GM18505 (cell line): ENCODE data around the gene ITSN1.

Experiments
- ATAC-seq: cut with Tn5 transposase; IDR thresholded peaks from one replicate; pipeline ENCODE4 v1.9.1; 2021; ENCODE audit not compliant: unreplicated experiment
- POLR2A ChIP-seq: IDR thresholded peaks from 4 replicates; pipeline ENCODE4 v1.6.1; 2011; ENCODE audit warnings: borderline replicate concordance; ENCODE audit not compliant: insufficient read depth, insufficient read length; ENCODE audit errors: extremely low read depth

Gene ITSN1

DNA sequence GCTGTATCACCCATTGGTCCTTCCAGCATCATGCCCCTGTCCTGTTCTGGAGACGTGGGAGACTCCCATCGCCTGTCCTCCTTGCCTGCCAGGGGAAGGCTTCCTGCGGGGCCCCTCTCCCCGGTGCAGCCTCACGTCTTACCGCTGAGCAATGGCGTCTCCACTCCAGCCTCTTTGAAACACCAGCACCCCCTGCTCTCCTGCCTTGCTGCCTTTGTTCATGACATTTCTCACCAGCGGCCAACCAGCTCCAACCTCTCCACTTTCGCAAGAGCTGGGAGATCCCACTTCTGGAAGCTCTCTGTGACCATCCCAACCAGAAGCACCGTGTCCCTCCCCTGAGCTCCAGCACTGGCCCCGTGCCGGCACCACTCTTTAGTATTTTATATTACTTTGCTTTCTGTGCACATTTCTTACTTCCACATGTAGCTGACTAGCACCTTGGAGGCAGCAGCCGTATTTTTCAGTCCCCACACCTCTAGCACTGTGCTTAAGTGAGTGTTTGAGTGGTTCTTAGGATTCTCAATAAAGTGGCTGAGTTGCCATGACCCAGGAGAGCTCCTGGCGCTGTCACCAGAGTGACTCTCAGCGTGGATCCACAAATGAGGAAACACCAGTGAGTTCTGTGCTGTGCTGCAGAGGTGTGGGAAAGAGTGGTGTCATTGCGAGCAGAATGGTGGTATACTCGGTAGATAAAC, 189.8 kb downstream of the ITSN1 start:
- no peak for TF ChIP-seq POLR2A
- ATAC-seq = no peak

DNA sequence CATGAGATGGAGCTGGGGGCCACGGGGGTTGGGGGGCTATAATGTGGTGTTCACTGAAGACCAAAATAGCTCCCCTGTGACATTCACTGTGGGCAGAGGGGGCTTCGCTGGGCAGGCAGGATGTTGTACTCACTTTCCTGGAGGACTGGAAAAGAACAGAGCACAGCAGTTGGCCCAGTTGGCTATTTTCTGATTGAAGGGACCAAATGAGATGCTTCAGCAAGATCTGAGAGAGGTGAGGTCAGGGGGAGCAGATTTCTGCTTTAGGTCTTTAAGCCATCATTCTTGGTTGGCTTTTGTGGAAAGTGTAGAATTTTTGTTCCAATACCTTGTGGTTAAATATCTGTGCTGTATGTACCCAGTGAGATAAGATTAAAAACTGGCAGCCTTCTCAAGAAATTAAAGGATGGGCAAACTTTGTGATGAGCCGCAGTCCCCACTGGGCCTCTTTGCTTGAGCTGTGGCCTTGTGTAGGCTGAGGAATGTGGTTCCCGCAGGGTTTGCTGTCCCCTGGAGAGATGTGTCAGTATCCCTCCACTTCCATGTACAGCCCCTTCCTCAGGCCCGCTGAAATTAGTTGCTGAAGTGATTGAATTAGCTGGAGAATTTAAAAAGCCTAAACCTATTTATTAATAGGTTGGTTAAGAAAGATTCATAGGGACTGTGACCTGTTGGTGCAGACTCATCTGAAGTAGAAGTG, 192.7 kb downstream of the ITSN1 start:
- no peak for TF ChIP-seq POLR2A
- no peak for ATAC-seq

DNA sequence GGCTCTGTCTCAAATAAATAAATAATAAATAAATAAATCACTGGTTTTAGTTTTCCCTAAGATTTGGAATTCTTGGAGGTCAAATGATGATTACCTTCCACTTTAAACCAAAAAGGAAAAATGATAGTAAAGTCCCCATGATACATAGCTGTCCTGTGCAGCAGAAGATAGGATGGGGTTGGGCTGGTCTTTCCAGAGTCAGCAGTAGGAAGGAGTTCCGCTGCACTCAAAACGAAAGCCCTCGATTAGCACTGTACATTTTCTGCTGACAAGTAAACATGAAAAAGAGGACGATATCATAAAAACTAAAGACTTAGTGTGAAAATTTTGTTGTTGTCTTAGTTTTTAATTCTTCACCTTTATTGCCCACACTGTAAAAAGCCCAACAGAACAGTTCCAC, 193.6 kb downstream of the ITSN1 start:
- ATAC-seq = no peak
- no peak for TF ChIP-seq POLR2A

DNA sequence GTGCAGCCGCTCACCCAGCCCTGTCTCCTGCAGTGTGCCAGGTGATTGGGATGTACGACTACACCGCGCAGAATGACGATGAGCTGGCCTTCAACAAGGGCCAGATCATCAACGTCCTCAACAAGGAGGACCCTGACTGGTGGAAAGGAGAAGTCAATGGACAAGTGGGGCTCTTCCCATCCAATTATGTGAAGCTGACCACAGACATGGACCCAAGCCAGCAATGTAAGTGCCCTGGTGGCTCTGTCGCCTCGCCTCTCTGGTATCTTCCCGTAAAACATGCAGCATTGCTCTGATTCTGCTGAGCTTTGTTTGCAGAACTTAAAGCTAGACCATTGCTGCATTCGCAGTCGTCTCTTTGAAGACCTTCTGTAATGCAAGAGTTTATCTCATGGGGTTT, 194.1 kb downstream of the ITSN1 start:
- ATAC-seq = no peak
- no peak for TF ChIP-seq POLR2A

DNA sequence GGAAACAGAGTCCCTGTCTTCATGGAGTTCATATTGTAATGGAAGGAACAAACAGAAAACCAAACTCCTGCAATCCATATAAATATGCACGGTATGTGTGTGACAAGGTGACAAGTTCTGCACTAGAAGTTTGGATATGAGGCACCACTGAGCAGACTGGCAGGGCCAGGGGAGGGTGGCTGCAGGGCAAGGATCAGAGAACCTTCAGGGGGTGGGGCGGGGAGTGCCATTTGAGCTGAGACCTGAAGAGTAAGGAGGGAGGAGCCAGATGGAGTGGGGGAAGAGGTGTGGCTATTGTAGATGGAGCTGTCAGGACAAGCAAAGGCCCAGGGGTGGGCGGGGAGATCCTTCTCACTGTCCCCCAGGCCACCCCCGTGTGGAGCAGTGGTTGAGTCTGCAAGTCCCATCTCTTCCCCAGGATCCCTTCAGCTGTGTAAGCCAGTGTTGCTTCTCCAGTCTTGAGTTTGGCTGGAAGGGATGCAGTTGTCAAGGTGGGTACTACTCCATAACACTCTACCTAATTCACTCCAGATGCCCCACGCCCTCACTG, 196.9 kb downstream of the ITSN1 start:
- ATAC-seq = no peak
- TF ChIP-seq POLR2A = no peak

DNA sequence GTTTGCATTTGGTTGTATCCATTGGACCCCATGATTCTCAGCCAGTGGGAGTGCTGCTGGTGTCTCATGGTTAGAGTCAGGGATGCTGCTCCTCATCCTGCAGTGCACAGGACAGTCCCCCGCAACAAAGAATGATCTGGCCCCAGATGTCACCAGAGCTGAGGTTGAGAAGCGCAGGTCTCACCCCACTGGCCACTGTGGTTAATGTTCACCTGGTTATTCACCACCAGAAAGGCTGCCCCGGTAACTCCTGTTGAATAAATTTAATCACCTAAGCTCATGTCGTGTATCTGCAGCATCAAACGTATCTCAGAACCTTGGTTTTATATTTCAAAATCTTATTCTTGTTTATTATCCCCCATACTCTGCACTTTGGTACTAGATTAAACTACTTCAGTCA, 197.5 kb downstream of the ITSN1 start:
- no peak for TF ChIP-seq POLR2A
- no peak for ATAC-seq

DNA sequence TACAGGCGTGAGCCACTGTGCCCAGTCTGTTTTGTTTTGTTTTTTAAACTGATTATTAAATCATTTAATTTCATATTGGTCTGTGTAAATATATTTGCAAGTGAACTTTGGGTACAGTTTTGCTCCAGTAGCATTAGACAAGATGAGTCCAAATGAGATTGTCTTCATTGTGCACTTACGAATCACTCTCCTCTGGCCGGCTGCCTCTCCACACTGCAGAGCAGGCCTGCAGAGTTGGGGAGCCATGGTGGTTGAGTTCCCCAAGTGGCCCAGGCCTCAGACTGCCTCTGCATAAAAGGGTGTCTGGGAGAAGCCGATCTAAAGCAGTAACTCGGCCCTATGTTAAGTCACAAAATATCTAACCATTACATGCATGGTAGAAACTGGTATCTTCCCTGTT, 198.5 kb downstream of the ITSN1 start:
- no peak for TF ChIP-seq POLR2A
- no peak for ATAC-seq

DNA sequence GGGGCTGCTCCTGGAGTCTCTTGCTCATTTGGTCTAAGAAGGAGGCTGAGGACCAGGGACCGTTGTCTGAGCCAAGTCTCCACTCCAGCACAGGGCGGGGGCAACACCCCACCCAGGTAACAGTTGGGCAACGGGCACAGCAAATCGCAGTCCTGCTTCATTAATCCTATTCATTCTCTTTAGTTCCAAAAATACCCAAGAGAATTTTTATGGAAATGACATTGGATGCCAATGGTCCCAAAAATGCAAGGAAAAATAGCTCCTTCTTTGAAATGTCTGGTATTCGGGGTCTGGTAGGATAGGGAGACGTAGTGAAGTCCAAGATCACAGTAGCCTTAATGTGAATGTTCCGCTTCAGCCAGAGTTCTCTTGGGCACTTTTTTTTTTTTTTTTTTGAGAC, 199.3 kb downstream of the ITSN1 start:
- TF ChIP-seq POLR2A = no peak
- no peak for ATAC-seq

DNA sequence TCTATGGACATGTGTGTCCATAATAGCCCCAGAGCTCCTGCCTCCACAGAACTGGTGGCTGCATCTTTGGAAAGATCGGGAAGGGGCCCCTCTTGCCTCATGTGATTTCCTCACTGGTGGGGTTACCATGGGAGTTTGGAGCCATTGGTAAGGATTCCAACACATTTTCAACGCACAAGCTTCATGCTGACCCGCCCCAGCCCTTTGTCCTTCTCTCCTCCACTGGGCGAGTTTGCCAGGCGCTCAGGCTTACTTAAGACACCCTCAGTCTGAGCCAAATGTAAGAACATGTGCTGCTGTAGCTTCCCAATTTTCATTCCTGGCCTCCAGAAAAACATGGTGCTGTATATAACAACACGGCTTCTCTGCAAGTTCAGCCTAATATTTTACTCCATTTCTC, 200.9 kb downstream of the ITSN1 start:
- TF ChIP-seq POLR2A = no peak
- ATAC-seq = no peak

DNA sequence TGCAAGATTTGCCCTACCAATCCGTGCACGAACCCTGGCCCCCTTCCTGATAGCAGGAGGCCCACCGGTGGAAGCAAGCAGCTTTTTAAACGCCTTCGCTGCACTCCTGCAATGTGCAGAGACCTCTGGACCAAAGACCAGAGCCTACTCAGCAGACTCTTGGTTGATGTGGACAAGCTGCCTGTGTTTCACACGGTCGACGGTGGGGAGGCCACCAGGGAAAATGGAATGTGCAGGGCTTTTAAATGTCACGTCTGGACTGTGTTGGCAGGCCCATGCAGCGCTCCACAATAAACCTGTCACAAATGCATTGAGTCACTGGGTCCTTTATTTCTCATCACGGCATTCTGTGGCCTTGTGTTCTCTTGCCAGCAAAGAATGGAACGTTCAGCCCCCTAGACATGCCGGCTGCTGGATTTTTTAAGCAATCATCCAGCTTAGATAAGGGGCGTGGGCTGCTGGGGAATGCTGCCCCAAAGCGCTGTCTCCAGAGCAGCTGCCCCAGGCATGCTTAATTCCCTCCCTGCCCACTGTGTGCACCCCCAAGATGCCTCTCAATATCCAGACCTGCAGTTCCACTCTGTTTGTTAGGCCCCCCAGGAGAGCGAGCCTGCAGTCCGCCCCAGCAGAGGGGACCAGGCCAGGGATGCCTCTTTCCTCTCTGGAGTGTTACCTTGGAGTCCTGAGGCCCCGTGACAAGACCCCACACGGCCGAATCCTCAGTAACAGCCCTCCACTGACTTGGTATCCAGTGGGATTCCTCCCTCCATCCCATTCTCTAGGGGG, 202.0 kb downstream of the ITSN1 start:
- ATAC-seq = no peak
- no peak for TF ChIP-seq POLR2A

DNA sequence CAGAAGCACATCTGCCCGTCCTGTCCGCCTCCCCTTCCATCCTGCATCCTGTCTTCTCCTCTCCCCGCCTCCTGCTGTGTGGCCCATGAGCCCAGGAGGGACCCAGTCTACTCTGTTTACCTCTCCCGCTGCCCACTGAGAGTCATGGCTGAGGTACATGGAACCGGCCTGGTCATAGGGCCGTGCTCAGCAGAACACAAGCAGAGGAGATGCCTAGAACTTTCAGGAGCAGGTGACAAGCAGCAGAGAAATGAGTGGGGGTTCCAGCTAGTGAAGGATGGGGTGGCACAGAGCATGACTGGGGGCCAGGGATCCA, 202.5 kb downstream of the ITSN1 start:
- no peak for TF ChIP-seq POLR2A
- no peak for ATAC-seq

DNA sequence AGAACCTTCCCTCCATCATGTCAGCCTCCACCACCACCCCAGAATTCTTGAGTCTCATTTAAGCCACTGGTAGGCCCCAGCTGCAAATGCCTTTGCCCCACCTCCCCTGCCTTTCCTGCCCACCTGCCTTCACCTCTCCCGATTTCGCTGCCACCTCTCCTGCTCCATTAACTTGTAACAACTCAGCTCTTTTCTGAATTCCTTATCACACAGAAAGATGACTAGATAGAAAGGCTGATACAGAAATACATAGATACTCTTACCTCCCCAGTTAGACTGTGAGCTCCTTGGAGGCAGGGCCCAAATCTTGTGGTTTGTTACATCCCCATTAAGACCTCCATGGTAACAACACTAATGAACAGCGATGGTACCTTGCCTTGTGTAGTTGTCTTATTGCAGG, 203.8 kb downstream of the ITSN1 start:
- TF ChIP-seq POLR2A = no peak
- no peak for ATAC-seq

DNA sequence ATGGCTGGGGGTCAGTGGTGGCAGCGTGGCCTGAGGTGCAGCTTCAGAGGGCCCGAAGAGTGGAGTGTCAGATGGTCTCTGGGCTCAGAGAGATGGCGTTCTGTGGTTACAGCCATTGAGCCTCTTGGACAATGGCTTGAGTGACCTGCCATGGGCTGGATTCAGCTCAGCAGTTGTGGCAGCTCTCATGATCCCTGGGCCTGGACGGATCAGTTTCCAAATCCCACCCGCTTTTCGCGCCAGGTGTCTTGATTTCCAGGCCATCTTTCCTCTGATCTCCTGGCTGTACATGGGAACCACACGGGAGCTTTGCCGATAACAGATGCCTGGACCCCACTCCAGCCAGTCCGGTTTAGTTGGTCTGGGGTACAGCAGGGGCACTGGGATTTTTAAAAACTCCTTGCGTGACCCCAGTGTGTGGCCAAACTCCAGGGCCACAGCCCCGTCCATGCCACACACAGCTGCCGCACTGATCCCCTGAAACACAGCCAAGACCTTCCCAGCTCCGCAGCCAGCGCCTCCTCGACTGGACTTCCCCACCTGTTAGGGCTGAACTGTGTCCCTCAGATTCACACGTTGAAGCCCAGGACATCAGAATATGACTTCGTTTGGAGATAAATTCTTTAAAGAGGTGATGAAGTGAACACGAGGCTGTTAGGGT, 205.4 kb downstream of the ITSN1 start:
- TF ChIP-seq POLR2A = no peak
- no peak for ATAC-seq
